Sigmoid colon (tissue), 7 donors: ENCODE results near the gene ABCG8. TPM values are rescaled to one million over a fixed set of nuclear protein-coding genes. Genes with fewer than 3 reads are reported as not detected.

Experiments used
- DNase-seq: peaks from one replicate; pipeline ENCODE4 v3.0.0-alpha.2; 2019
- H3K27ac ChIP-seq, 4 donors: fragments of 200-600 bp; sonication (generic); one replicate each; pipeline ENCODE4 v1.5.1; 2016 to 2019; ENCODE audit warnings: mild to moderate bottlenecking in 1 of 4
- H3K27me3 ChIP-seq, 3 donors: fragments of 200-600 bp; sonication (generic); one replicate each; pipeline ENCODE4 v1.5.1; 2019; ENCODE audit warnings: mild to moderate bottlenecking in 1 of 3
- H3K36me3 ChIP-seq, 4 donors: fragments of 200-600 bp; sonication (generic); one replicate each; pipeline ENCODE4 v1.5.1; 2016 to 2019
- H3K4me1 ChIP-seq, 4 donors: fragments of 200-600 bp; sonication (generic); one replicate each; pipeline ENCODE4 v1.5.1; 2017 to 2019
- H3K4me3 ChIP-seq, 4 donors: fragments of 200-600 bp; sonication (generic); one replicate each; pipeline ENCODE4 v1.5.1; 2017 to 2019; ENCODE audit warnings: mild to moderate bottlenecking in 2 of 4, moderate library complexity in 1 of 4
- H3K9me3 ChIP-seq, 4 donors: fragments of 200-600 bp in 3 of 4; sonication (generic) in 3 of 4; one replicate each; pipeline versions ENCODE4 v1.5.1 to v1.6.1; 2013 to 2019
- CTCF ChIP-seq, 4 experiments: fragments of 450-650 bp in 3 of 4; fragments of 200-600 bp in 1 of 4; IDR thresholded peaks; one replicate each; pipeline ENCODE4 v1.5.1; 2016 to 2019; ENCODE audit warnings: antibody characterized with exemption in 4 of 4, mild to moderate bottlenecking in 3 of 4, moderate library complexity in 2 of 4
- EP300 ChIP-seq, 4 donors: sonication (generic); formaldehyde crosslinking; IDR thresholded peaks; one replicate each; pipeline ENCODE4 v1.6.1; 2017; ENCODE audit warnings: antibody characterized with exemption in 4 of 4
- POLR2A ChIP-seq, 2 donors: fragments of 450-650 bp; IDR thresholded peaks; one replicate each; pipeline ENCODE4 v1.6.1; 2016; ENCODE audit warnings: antibody characterized with exemption in 2 of 2, mild to moderate bottlenecking in 2 of 2, moderate library complexity in 2 of 2
- POLR2AphosphoS5 ChIP-seq, 4 donors: sonication (generic); formaldehyde crosslinking; IDR thresholded peaks; one replicate each; pipeline ENCODE4 v1.6.1; 2017; ENCODE audit warnings: antibody characterized with exemption in 4 of 4
- WGBS, 2 donors: extraction: QIAGEN DNeasy Blood & Tissue Kit; methylation state at CpG; one replicate each; pipeline ENCODE4 v1.1.7; 2013; 5-methylcytosine and 5-hydroxymethylcytosine counted together
- intact Hi-C: fragments of 100-400 bp; cut with DNase I; formaldehyde crosslinking; loops from one replicate; pipeline ENCODE4 v1.15.1; 2023
- polyA plus RNA-seq, 3 donors: library from polyadenylated mRNA; stranded (reverse); fragments of 200-250 nt; gene quantifications; one replicate each; pipeline ENCODE4 v1.2.3, GENCODE V29; 2013
- total RNA-seq, 4 donors: library from RNA; depleted of rRNA; stranded (reverse); fragments of >200 nt; gene quantifications; one replicate each; pipeline ENCODE4 v1.1.0, GENCODE V29; 2016
- donor health status: healthy with polysubstance abuse.
- donor health status: Bipolar disorder and iron deficiency.
- donor health status: healthy.

The ABCG8 gene
- total and polyA plus RNA-seq, 7 donors, result under 0.01 to 0.16 TPM; not detected in 5

GRCh38 chr2:43806719-43807031 is 32.1 kb upstream of the ABCG8 start:
- whole genome bisulfite sequencing, 2 donors, result 52 to 81% methylated on average over 2 of the region's 2 CpGs
- no peaks in the 10 kb centered on the region for H3K9me3 ChIP-seq
- DNase-seq, result no peak
- intact Hi-C loops, result no loop called here
- no peak overlapping the region for H3K27ac ChIP-seq
- no peak overlapping the region for H3K4me3 ChIP-seq
- H3K36me3 ChIP-seq, result peaks cover 0 to 77% (median under 1%) of the 10 kb centered on the region in 4 donors
- TF ChIP-seq CTCF (IDR thresholded peaks at IDR 0.05) (no peak), EP300 (IDR thresholded peaks at IDR 0.05) (no peak)
- no peaks in the 10 kb centered on the region for H3K27me3 ChIP-seq
- H3K4me1 ChIP-seq, result no peaks in the 10 kb centered on the region

DNA sequence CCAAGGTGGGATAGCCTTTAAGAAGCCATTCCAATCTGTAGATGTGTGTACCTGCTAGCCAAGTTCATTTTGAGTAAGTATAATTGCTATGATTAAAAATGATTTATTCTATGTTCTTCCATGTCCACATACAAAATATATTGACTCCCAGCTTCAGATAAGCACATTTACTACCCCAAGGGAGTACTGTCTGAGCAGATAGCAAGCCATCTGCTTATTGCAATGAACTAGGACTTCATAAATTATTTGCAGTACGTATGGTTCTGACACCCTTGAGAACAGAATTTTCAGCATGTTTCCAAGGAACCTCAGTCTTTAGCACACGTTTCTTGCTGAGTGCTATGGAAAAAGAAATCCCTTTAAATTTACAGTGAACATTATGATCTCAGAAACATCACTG is 28.3 kb upstream of the ABCG8 start:
- Histone ChIP-seq H3K27me3 (no peaks in the 10 kb centered on the region), H3K27ac (no peak overlapping the region), H3K4me3 (no peak overlapping the region), H3K9me3 (no peaks in the 10 kb centered on the region), H3K36me3 (peaks cover 0 to 61% (median 0%) of the 10 kb centered on the region in 4 donors), H3K4me1 (no peaks in the 10 kb centered on the region)
- intact Hi-C loops, result no loop called here
- DNase-seq, result no peak
- 80 to 84% methylated on average over 2 of the region's 2 CpGs for WGBS, 2 donors
- TF ChIP-seq POLR2AphosphoS5 (IDR thresholded peaks at IDR 0.05) (no peak), POLR2A (IDR thresholded peaks at IDR 0.05) (no peak)

DNA sequence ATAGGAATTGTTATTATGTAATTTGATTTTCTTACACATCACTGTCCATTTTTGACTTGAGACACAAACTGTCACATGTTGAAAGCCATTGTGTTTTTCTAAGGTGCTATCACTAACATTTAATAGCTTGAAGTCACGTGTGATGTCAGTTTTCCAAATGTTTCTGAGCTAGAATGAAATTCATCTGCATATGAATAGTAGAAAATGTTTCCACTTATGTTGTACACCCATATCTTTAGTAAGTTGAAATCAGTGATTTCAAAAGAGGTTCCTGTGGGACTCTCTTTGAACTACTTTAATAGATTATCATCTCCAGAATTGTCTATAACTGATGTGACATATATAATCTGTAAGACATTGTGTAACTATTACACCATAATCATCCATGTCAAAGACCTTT is 27.9 kb upstream of the ABCG8 start:
- H3K4me3 ChIP-seq, result no peak overlapping the region
- no peaks in the 10 kb centered on the region for H3K27me3 ChIP-seq
- H3K9me3 ChIP-seq, result no peaks in the 10 kb centered on the region
- WGBS, 2 donors, result 69 to 84% methylated on average over 1 of the region's 1 CpG
- H3K27ac ChIP-seq, result no peak overlapping the region
- TF ChIP-seq EP300 (IDR thresholded peaks at IDR 0.05) (no peak), POLR2AphosphoS5 (IDR thresholded peaks at IDR 0.05) (no peak)
- peaks cover 0 to 57% (median 0%) of the 10 kb centered on the region in 4 donors for H3K36me3 ChIP-seq
- intact Hi-C loops, result no loop called here
- no peak for DNase-seq
- no peaks in the 10 kb centered on the region for H3K4me1 ChIP-seq

DNA sequence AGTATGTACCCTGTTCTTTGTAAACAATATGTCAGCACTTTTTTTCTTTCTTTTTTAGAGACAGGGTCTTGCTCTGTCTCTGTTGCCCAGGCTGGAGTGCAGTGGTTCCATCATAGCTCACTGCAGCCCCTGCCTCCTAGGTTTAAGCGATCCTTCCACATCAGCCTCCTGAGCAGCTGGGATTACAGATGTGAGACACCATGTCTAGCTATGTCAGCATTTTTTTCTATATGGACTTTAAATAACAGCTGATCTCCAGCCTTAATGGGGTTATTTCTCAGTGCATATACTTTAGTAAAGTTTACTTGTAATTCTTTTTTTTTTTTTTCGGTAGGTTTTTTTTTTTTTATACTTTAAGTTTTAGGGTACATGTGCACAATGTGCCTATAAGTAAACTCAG is 26.8 kb upstream of the ABCG8 start:
- TF ChIP-seq POLR2AphosphoS5 (IDR thresholded peaks at IDR 0.05) (no peak), POLR2A (IDR thresholded peaks at IDR 0.05) (no peak), EP300 (IDR thresholded peaks at IDR 0.05) (no peak), CTCF (IDR thresholded peaks at IDR 0.05) (no peak)
- Histone ChIP-seq H3K4me3 (no peak overlapping the region), H3K4me1 (no peaks in the 10 kb centered on the region), H3K27me3 (no peaks in the 10 kb centered on the region), H3K9me3 (no peaks in the 10 kb centered on the region), H3K36me3 (peaks cover 0 to 46% (median 0%) of the 10 kb centered on the region in 4 donors), H3K27ac (no peak overlapping the region)
- 67 to 81% methylated on average over 2 of the region's 2 CpGs for WGBS, 2 donors
- DNase-seq, result no peak
- intact Hi-C loops, result no loop called here

DNA sequence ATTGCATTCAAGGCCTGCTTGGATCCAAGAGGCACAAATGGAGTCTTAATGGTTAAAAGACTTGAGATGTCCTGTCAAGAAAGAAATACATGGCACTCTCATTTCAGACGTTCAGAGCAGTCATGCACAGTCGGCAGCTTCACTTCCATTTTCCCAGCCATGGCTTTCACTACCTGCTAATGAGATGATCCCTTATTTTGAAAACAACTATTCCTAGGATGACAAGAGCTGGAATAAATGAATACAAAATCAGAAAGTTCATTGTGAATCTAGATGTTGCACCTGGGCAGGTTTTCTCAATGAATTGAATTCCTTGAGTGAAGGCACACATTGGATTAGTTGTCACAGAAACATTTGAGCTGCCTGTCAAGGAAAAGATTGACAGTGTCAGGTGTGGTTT is 25.8 kb upstream of the ABCG8 start:
- TF ChIP-seq POLR2AphosphoS5 (IDR thresholded peaks at IDR 0.05) (no peak), POLR2A (IDR thresholded peaks at IDR 0.05) (no peak), EP300 (IDR thresholded peaks at IDR 0.05) (no peak), CTCF (IDR thresholded peaks at IDR 0.05) (no peak)
- Histone ChIP-seq H3K9me3 (no peaks in the 10 kb centered on the region), H3K36me3 (peaks cover 0 to 40% (median 0%) of the 10 kb centered on the region in 4 donors), H3K27me3 (no peaks in the 10 kb centered on the region), H3K27ac (no peak overlapping the region), H3K4me1 (no peaks in the 10 kb centered on the region), H3K4me3 (no peak overlapping the region)
- 69 to 80% methylated on average over 2 of the region's 2 CpGs for WGBS, 2 donors
- no peak for DNase-seq
- intact Hi-C loops, result no loop called here

DNA sequence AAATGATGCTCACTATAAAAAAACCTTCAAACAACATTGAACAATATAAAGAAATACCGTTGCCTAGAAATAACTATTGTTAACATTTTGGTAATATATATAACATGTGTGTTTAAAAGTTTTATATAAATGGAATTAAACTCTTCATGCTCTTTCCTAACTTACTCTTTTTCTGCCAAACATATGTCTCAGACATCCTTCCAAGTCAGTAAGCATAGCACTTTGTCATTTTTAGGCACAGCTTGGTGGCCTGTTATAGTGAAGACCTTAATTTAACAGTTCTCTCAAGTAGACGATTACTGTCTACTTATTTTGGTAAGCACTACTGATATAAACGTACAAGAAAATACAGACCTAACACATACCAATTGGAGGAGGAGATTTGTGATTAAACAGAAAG is 24.1 kb upstream of the ABCG8 start:
- WGBS, 2 donors, result 80 to 89% methylated on average over 3 of the region's 3 CpGs
- intact Hi-C loops, result no loop called here
- DNase-seq, result no peak
- no peak overlapping the region for H3K4me3 ChIP-seq
- H3K27me3 ChIP-seq, result no peaks in the 10 kb centered on the region
- no peaks in the 10 kb centered on the region for H3K4me1 ChIP-seq
- H3K36me3 ChIP-seq, result peaks cover 0 to 25% (median 0%) of the 10 kb centered on the region in 4 donors
- no peaks in the 10 kb centered on the region for H3K9me3 ChIP-seq
- TF ChIP-seq EP300 (IDR thresholded peaks at IDR 0.05), result no peak
- no peak for TF ChIP-seq POLR2A (IDR thresholded peaks at IDR 0.05)
- H3K27ac ChIP-seq, result no peak overlapping the region
